ENCODE data around the gene THUMPD2.
"Not testable (repeated sequence)": the region's sequence is repeated elsewhere in the genome, so short reads cannot be mapped to it uniquely, and the experiment has no call there.

Gene THUMPD2

GRCh38 chr2:39728085-39728484 lies 51.0 kb downstream of the THUMPD2 start:
- H2BK120ac ChIP-seq (ENCODE audit: low read depth, low read length); H2AFZ ChIP-seq (ENCODE audit: low read length); H2AK5ac ChIP-seq (ENCODE audit: low read depth, low read length); H3K4me1 ChIP-seq (ENCODE audit: control insufficient read depth in 2 of 2, insufficient read depth in 1 of 2, low read depth in 1 of 2, low read length in 2 of 2); H2BK12ac ChIP-seq (ENCODE audit: low read length); H3K4me2 ChIP-seq (ENCODE audit: insufficient read depth, low read length, poor library complexity, severe bottlenecking); H3K9me3 ChIP-seq (replicated peaks in 1 of 2; ENCODE audit: control insufficient read depth in 2 of 2, insufficient read depth in 1 of 2, low read depth in 1 of 2, low read length in 2 of 2); H3K79me1 ChIP-seq (ENCODE audit: low read depth, low read length); H2BK5ac ChIP-seq (ENCODE audit: low read length); H3K4ac ChIP-seq (ENCODE audit: low read length); H3K14ac ChIP-seq (ENCODE audit: low read length); H3K18ac ChIP-seq (ENCODE audit: low read length); H4K8ac ChIP-seq (ENCODE audit: low read depth, low read length); H3K4me3 ChIP-seq (ENCODE audit: low read length in 2 of 2); DNase-seq (ENCODE audit: low spot score); H4K91ac ChIP-seq (ENCODE audit: low read depth, low read length, poor library complexity); H3K27ac ChIP-seq (replicated peaks; ENCODE audit: low read length); H3K9ac ChIP-seq (ENCODE audit: low read depth, low read length, poor library complexity); H3K27me3 ChIP-seq (ENCODE audit: control insufficient read depth in 3 of 3, insufficient read depth in 3 of 3, low read depth in 1 of 3, low read length in 3 of 3); H3K36me3 ChIP-seq (replicated peaks in 1 of 2; ENCODE audit: control insufficient read depth in 2 of 2, insufficient read depth in 2 of 2, low read length in 2 of 2); H2BK15ac ChIP-seq (ENCODE audit: low read length); H3K23ac ChIP-seq (ENCODE audit: low read depth, low read length, poor library complexity): not testable (repeated sequence)
- no CpG with 5 or more reads among the region's 4 CpGs for WGBS, 2 donors (ENCODE audit: extremely low coverage in 2 of 2, insufficient read length in 2 of 2, insufficient replicate concordance in 1 of 2)

- Histone ChIP-seq H3K27me3 (ENCODE audit: control insufficient read depth in 3 of 3, insufficient read depth in 3 of 3, low read depth in 1 of 3, low read length in 3 of 3) (no peaks in the 10 kb centered on the region), H2BK15ac (ENCODE audit: low read length) (no peak overlapping the region), H3K23ac (ENCODE audit: low read depth, low read length, poor library complexity) (no peak overlapping the region), H3K27ac (replicated peaks; ENCODE audit: low read length) (no peak overlapping the region), H3K14ac (ENCODE audit: low read length) (no peak overlapping the region), H2AK5ac (ENCODE audit: low read depth, low read length) (no peak overlapping the region), H2BK5ac (ENCODE audit: low read length) (no peak overlapping the region), H3K18ac (ENCODE audit: low read length) (no peak overlapping the region), H2BK12ac (ENCODE audit: low read length) (no peak overlapping the region), H3K36me3 (replicated peaks in 1 of 2; ENCODE audit: control insufficient read depth in 2 of 2, insufficient read depth in 2 of 2, low read length in 2 of 2) (no peaks in the 10 kb centered on the region), H3K4me2 (ENCODE audit: insufficient read depth, low read length, poor library complexity, severe bottlenecking) (no peak overlapping the region), H2BK120ac (ENCODE audit: low read depth, low read length) (no peak overlapping the region), H3K9ac (ENCODE audit: low read depth, low read length, poor library complexity) (no peak overlapping the region), H2AFZ (ENCODE audit: low read length) (no peak overlapping the region), H4K8ac (ENCODE audit: low read depth, low read length) (no peak overlapping the region), H3K79me1 (ENCODE audit: low read depth, low read length) (no peaks in the 10 kb centered on the region), H3K4me3 (ENCODE audit: low read length in 2 of 2) (no peak overlapping the region), H3K9me3 (replicated peaks in 1 of 2; ENCODE audit: control insufficient read depth in 2 of 2, insufficient read depth in 1 of 2, low read depth in 1 of 2, low read length in 2 of 2) (no peaks in the 10 kb centered on the region), H4K91ac (ENCODE audit: low read depth, low read length, poor library complexity) (no peak overlapping the region), H3K4me1 (ENCODE audit: control insufficient read depth in 2 of 2, insufficient read depth in 1 of 2, low read depth in 1 of 2, low read length in 2 of 2) (peaks cover 2 to 5% of the 10 kb centered on the region in 2 donors), H3K4ac (ENCODE audit: low read length) (no peak overlapping the region)
- DNase-seq (ENCODE audit: low spot score): no peak
- no CpG with 5 or more reads among the region's 5 CpGs for WGBS, 2 donors (ENCODE audit: extremely low coverage in 2 of 2, insufficient read length in 2 of 2, insufficient replicate concordance in 1 of 2)
Observed at GRCh38 chr2:39725401-39725800, 53.7 kb downstream of the THUMPD2 start.

GRCh38 chr2:39724828-39725144 lies 54.3 kb downstream of the THUMPD2 start:
- no peak overlapping the region for H3K23ac ChIP-seq (ENCODE audit: low read depth, low read length, poor library complexity)
- H3K9me3 ChIP-seq (replicated peaks in 1 of 2; ENCODE audit: control insufficient read depth in 2 of 2, insufficient read depth in 1 of 2, low read depth in 1 of 2, low read length in 2 of 2): no peaks in the 10 kb centered on the region
- H3K36me3 ChIP-seq (replicated peaks in 1 of 2; ENCODE audit: control insufficient read depth in 2 of 2, insufficient read depth in 2 of 2, low read length in 2 of 2): peaks cover 0 to under 1% of the 10 kb centered on the region in 2 donors
- H2BK5ac ChIP-seq (ENCODE audit: low read length): no peak overlapping the region
- H3K4ac ChIP-seq (ENCODE audit: low read length): no peak overlapping the region
- H2BK120ac ChIP-seq (ENCODE audit: low read depth, low read length): no peak overlapping the region
- H3K4me3 ChIP-seq (ENCODE audit: low read length in 2 of 2): no peak overlapping the region
- no peak overlapping the region for H3K4me2 ChIP-seq (ENCODE audit: insufficient read depth, low read length, poor library complexity, severe bottlenecking)
- no peak for DNase-seq (ENCODE audit: low spot score)
- no peak overlapping the region for H2AFZ ChIP-seq (ENCODE audit: low read length)
- H3K14ac ChIP-seq (ENCODE audit: low read length): no peak overlapping the region
- H2AK5ac ChIP-seq (ENCODE audit: low read depth, low read length): no peak overlapping the region
- H3K18ac ChIP-seq (ENCODE audit: low read length): no peak overlapping the region
- H3K27ac ChIP-seq (replicated peaks; ENCODE audit: low read length): no peak overlapping the region
- H3K79me1 ChIP-seq (ENCODE audit: low read depth, low read length): no peaks in the 10 kb centered on the region
- H2BK12ac ChIP-seq (ENCODE audit: low read length): no peak overlapping the region
- no peaks in the 10 kb centered on the region for H3K27me3 ChIP-seq (ENCODE audit: control insufficient read depth in 3 of 3, insufficient read depth in 3 of 3, low read depth in 1 of 3, low read length in 3 of 3)
- no peak overlapping the region for H4K91ac ChIP-seq (ENCODE audit: low read depth, low read length, poor library complexity)
- no CpG with 5 or more reads among the region's 4 CpGs for WGBS, 2 donors (ENCODE audit: extremely low coverage in 2 of 2, insufficient read length in 2 of 2, insufficient replicate concordance in 1 of 2)
- H4K8ac ChIP-seq (ENCODE audit: low read depth, low read length): no peak overlapping the region
- H3K9ac ChIP-seq (ENCODE audit: low read depth, low read length, poor library complexity): no peak overlapping the region
- no peak overlapping the region for H2BK15ac ChIP-seq (ENCODE audit: low read length)
- peaks cover 2 to 5% of the 10 kb centered on the region in 2 donors for H3K4me1 ChIP-seq (ENCODE audit: control insufficient read depth in 2 of 2, insufficient read depth in 1 of 2, low read depth in 1 of 2, low read length in 2 of 2)

GRCh38 chr2:39723946-39724827 lies 54.9 kb downstream of the THUMPD2 start:
- Histone ChIP-seq H3K4me1 (ENCODE audit: control insufficient read depth in 2 of 2, insufficient read depth in 1 of 2, low read depth in 1 of 2, low read length in 2 of 2) (peaks cover 2 to 5% of the 10 kb centered on the region in 2 donors), H3K27me3 (ENCODE audit: control insufficient read depth in 3 of 3, insufficient read depth in 3 of 3, low read depth in 1 of 3, low read length in 3 of 3) (no peaks in the 10 kb centered on the region), H2BK5ac (ENCODE audit: low read length) (no peak overlapping the region), H3K18ac (ENCODE audit: low read length) (no peak overlapping the region), H3K79me1 (ENCODE audit: low read depth, low read length) (no peaks in the 10 kb centered on the region), H2AK5ac (ENCODE audit: low read depth, low read length) (no peak overlapping the region), H4K8ac (ENCODE audit: low read depth, low read length) (no peak overlapping the region), H2AFZ (ENCODE audit: low read length) (no peak overlapping the region), H3K4me2 (ENCODE audit: insufficient read depth, low read length, poor library complexity, severe bottlenecking) (no peak overlapping the region), H2BK12ac (ENCODE audit: low read length) (no peak overlapping the region), H3K9ac (ENCODE audit: low read depth, low read length, poor library complexity) (no peak overlapping the region), H3K23ac (ENCODE audit: low read depth, low read length, poor library complexity) (no peak overlapping the region), H2BK15ac (ENCODE audit: low read length) (no peak overlapping the region), H3K36me3 (replicated peaks in 1 of 2; ENCODE audit: control insufficient read depth in 2 of 2, insufficient read depth in 2 of 2, low read length in 2 of 2) (peaks cover 0 to 7% of the 10 kb centered on the region in 2 donors), H4K91ac (ENCODE audit: low read depth, low read length, poor library complexity) (no peak overlapping the region), H2BK120ac (ENCODE audit: low read depth, low read length) (no peak overlapping the region), H3K27ac (replicated peaks; ENCODE audit: low read length) (no peak overlapping the region), H3K4me3 (ENCODE audit: low read length in 2 of 2) (no peak overlapping the region), H3K14ac (ENCODE audit: low read length) (no peak overlapping the region), H3K4ac (ENCODE audit: low read length) (no peak overlapping the region), H3K9me3 (replicated peaks in 1 of 2; ENCODE audit: control insufficient read depth in 2 of 2, insufficient read depth in 1 of 2, low read depth in 1 of 2, low read length in 2 of 2) (no peaks in the 10 kb centered on the region)
- no CpG with 5 or more reads among the region's 9 CpGs for WGBS, 2 donors (ENCODE audit: extremely low coverage in 2 of 2, insufficient read length in 2 of 2, insufficient replicate concordance in 1 of 2)
- no peak for DNase-seq (ENCODE audit: low spot score)

All from neuronal stem cell (in vitro differentiated cells).